Subcutaneous abdominal adipose tissue (tissue), 5 donors: ENCODE measurements around the gene CMIP.

Experiments used
- H3K27ac ChIP-seq: one replicate; pipeline ENCODE4 v1.7.0; 2013; ENCODE audit warnings: low read depth, mild to moderate bottlenecking, inconsistent platforms, low read length, moderate library complexity
- H3K27me3 ChIP-seq, 5 donors: one replicate each; pipeline ENCODE4 v1.7.0; 2013; ENCODE audit warnings: low read length in 5 of 5, inconsistent platforms in 1 of 5; ENCODE audit not compliant: control insufficient read depth in 5 of 5, insufficient read depth in 4 of 5
- H3K36me3 ChIP-seq, 5 donors: one replicate each; pipeline ENCODE4 v1.7.0; 2013; ENCODE audit warnings: low read length in 5 of 5; ENCODE audit not compliant: control insufficient read depth in 5 of 5, insufficient read depth in 5 of 5
- H3K4me1 ChIP-seq, 5 donors: one replicate each; pipeline ENCODE4 v1.7.0; 2013; ENCODE audit warnings: low read length in 5 of 5, mild to moderate bottlenecking in 3 of 5, moderate library complexity in 1 of 5; ENCODE audit not compliant: control insufficient read depth in 5 of 5, insufficient read depth in 5 of 5
- H3K4me3 ChIP-seq, 5 donors: one replicate each; pipeline ENCODE4 v1.7.0; 2013; ENCODE audit warnings: low read length in 5 of 5, low read depth in 1 of 5
- H3K9ac ChIP-seq, 5 donors: one replicate each; pipeline ENCODE4 v1.7.0; 2013; ENCODE audit warnings: low read length in 5 of 5, mild to moderate bottlenecking in 4 of 5, moderate library complexity in 3 of 5
- H3K9me3 ChIP-seq, 5 donors: one replicate each; pipeline ENCODE4 v1.7.0; 2013; ENCODE audit warnings: low read length in 5 of 5; ENCODE audit not compliant: control insufficient read depth in 5 of 5
- donor health status: healthy.
- donor health status: healthy.
- donor health status: healthy.
- donor health status: healthy.
- donor health status: healthy.

CMIP gene

DNA sequence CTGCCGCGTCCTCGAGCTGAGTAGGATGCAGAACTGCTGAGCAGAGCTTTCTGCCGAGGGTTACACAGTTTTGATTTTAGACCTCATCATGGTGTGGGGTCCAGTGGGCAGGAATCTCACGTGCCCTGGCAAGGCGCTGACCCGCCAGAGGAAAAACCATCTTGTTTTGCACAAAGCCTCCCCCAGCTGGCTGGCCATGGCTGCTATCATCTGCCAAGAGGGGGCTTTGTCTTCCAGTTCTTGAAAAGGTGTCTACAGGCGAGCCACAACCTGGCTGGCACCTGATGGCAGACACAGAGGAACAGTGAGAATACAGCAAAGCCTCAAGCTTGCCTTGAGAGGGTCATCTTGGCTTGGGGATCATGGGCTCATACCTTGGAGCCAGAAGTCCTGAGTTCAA, 118.3 kb downstream of the CMIP start:
- Histone ChIP-seq H3K27ac (no peak overlapping the region), H3K9me3 (no peaks in the 10 kb centered on the region), H3K36me3 (no peaks in the 10 kb centered on the region), H3K4me3 (no peak overlapping the region), H3K9ac (peak overlapping the region in 1 of 5 donors; percentile 5), H3K27me3 (no peaks in the 10 kb centered on the region), H3K4me1 (peaks cover 3 to 38% (median 20%) of the 10 kb centered on the region in 5 donors)

- no peaks in the 10 kb centered on the region for H3K27me3 ChIP-seq
- no peaks in the 10 kb centered on the region for H3K9me3 ChIP-seq
- H3K36me3 ChIP-seq, result no peaks in the 10 kb centered on the region
- H3K27ac ChIP-seq, result no peak overlapping the region
- H3K9ac ChIP-seq, result no peak overlapping the region
- no peak overlapping the region for H3K4me3 ChIP-seq
- peaks cover 3 to 38% (median 20%) of the 10 kb centered on the region in 5 donors for H3K4me1 ChIP-seq
These were observed 119.9 kb downstream of the CMIP start for GRCh38 chr16:81564421-81564911.

DNA sequence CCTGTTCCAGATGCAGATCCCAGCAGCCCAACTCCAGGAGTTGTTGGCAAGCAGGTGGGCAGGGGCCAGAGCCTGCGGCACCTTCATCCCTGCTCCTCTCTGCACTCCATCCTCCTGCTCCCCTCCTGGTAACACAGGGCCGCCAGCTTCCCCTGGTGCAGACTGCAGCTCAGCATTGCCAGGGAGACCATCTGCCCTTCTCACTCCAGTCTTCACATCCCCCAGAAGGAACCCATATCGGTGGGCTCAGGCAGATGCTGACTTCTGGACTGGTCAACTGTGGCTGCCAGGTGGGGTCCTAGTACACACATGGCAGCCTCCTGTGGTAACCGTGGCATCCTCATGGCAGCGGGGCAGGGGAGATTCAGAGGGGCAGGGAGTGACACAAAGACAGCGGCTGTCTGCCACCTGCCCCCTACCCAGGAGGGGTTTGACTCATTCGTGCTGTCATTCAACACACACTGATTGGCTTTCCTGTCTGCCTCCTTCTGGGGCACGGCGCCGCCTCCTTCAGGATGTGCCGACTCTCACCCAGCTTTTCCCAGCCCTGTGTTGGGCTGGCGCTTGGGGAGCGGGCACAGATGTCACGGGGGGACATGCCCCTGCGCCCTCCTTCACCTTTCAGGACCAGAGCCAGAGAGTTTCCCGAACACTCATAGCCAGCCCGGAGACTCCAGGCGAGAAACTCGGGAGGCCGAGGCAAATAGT, 120.9 kb downstream of the CMIP start:
- Histone ChIP-seq H3K9ac (no peak overlapping the region), H3K9me3 (no peaks in the 10 kb centered on the region), H3K4me1 (peaks cover 3 to 43% (median 27%) of the 10 kb centered on the region in 5 donors), H3K36me3 (no peaks in the 10 kb centered on the region), H3K4me3 (no peak overlapping the region), H3K27me3 (no peaks in the 10 kb centered on the region), H3K27ac (no peak overlapping the region)

GRCh38 chr16:81566086-81567007, 121.7 kb downstream of the CMIP start:
- H3K27me3 ChIP-seq, result no peaks in the 10 kb centered on the region
- H3K36me3 ChIP-seq, result no peaks in the 10 kb centered on the region
- no peak overlapping the region for H3K4me3 ChIP-seq
- peaks cover 3 to 45% (median 29%) of the 10 kb centered on the region in 5 donors for H3K4me1 ChIP-seq
- H3K9me3 ChIP-seq, result no peaks in the 10 kb centered on the region
- no peak overlapping the region for H3K9ac ChIP-seq
- H3K27ac ChIP-seq, result no peak overlapping the region

DNA sequence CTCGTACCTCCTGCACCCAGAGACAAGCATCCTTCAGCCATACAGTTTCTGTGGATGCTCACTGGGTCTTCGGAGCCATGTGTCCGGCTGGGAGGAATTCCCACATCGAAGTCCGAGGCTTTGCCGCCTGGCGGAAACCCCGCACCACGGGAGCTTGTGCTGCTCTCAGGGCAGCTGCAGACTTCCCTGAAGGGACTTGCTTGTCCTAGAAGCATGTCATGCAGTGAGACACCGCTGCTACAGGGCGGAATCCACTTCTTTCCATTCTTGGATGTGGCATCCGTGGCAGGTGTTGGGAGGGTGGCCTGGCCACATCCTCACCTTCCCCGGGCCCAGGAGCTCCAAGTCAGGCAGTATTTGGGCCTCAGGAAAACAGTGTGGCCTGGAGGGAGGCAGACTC, 122.5 kb downstream of the CMIP start:
- no peak overlapping the region for H3K4me3 ChIP-seq
- H3K27ac ChIP-seq, result no peak overlapping the region
- H3K9ac ChIP-seq, result no peak overlapping the region
- H3K27me3 ChIP-seq, result no peaks in the 10 kb centered on the region
- peaks cover 3 to 48% (median 36%) of the 10 kb centered on the region in 5 donors for H3K4me1 ChIP-seq
- H3K36me3 ChIP-seq, result no peaks in the 10 kb centered on the region
- H3K9me3 ChIP-seq, result no peaks in the 10 kb centered on the region

DNA sequence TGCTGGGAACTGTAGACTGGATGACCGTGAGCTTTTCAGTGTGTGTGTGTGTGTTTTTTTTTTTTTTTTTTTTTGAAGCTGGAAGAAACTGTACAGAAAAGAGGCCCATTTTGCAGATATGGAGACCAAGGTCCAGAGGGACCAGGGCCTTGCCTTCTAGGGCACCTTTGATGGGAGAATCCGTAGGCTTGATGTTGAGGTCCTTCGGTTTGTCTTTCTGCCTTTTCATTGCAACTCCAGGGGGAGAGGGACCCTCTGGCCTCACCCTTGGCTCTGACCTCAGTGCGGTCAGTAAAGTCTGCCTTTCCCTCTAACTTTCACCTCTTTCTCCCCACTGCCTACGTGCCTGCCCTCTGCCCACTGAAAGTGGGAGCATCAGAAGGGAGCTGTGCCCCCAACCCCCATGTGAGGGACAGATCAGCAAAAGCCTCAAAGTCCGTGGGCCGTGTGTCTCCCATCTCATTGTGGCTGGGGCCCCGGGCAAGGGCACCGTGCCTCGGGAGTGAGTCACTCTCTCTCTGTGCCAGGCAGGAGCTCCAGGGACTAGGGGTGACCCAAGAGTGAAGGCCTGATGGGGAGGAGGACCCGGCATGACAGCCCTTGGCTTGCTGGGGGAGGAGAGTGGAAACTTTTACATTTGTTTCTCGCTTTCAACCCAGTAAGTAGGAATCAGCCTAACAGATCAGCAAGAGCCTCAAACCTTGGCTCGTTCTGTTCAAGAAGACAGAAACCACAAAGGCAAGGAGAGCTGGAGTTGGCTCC, 123.6 kb downstream of the CMIP start:
- Histone ChIP-seq H3K27me3 (no peaks in the 10 kb centered on the region), H3K9ac (peak overlapping the region in 1 of 5 donors; percentile 26), H3K4me1 (peaks cover 3 to 45% (median 43%) of the 10 kb centered on the region in 5 donors), H3K9me3 (no peaks in the 10 kb centered on the region), H3K27ac (no peak overlapping the region), H3K36me3 (peaks cover 0 to 3% (median 0%) of the 10 kb centered on the region in 5 donors), H3K4me3 (no peak overlapping the region)

- H3K4me3 ChIP-seq, result no peak overlapping the region
- H3K9me3 ChIP-seq, result no peaks in the 10 kb centered on the region
- H3K27ac ChIP-seq, result no peak overlapping the region
- H3K9ac ChIP-seq, result peak overlapping the region in 1 of 5 donors; percentile 26
- peaks cover 3 to 44% (median 43%) of the 10 kb centered on the region in 5 donors for H3K4me1 ChIP-seq
- no peaks in the 10 kb centered on the region for H3K27me3 ChIP-seq
- peaks cover 0 to 3% (median 0%) of the 10 kb centered on the region in 5 donors for H3K36me3 ChIP-seq
These were observed 124.1 kb downstream of the CMIP start for GRCh38 chr16:81568749-81569087.

DNA sequence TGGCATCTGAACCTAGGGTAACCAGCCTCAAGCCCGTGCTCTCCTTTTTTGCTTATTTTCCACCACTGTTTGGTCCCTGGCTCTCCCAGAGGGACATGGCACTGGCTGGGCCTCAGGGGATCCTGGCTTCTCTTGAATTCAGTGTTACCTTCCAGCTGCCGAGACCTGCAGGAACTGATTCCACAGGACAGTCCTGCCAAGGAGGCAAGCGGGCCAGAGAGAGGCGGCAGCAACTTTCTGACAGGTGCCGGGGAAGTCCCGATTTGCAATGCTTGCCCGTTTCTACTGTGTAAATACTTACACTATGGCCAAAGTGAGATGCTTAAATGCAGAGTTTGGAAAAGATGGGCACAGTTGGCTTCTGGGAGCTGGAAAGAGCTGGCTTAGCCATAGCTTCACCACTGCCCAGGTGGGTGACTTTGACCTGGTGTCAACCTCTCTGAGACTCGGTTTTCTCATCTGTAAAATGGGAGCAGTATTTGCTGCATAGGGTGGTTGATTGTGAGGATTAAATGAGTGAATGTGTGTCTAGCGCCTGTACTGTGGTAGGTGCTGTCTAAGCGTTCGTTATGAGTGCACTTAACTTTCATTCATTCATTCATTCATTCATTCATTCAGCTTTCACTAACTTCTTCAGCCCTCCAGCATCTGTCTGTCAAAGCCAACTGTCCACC, 124.9 kb downstream of the CMIP start:
- Histone ChIP-seq H3K36me3 (peaks cover 0 to 3% (median 0%) of the 10 kb centered on the region in 5 donors), H3K4me1 (peaks cover 0 to 44% (median 36%) of the 10 kb centered on the region in 5 donors), H3K27me3 (no peaks in the 10 kb centered on the region), H3K27ac (no peak overlapping the region), H3K9ac (no peak overlapping the region), H3K9me3 (no peaks in the 10 kb centered on the region), H3K4me3 (no peak overlapping the region)

- Histone ChIP-seq H3K27me3 (no peaks in the 10 kb centered on the region), H3K36me3 (peaks cover 0 to 3% (median 0%) of the 10 kb centered on the region in 5 donors), H3K9ac (no peak overlapping the region), H3K27ac (peak overlapping the region; percentile 31), H3K4me1 (peaks cover 0 to 46% (median 36%) of the 10 kb centered on the region in 5 donors), H3K9me3 (no peaks in the 10 kb centered on the region), H3K4me3 (no peak overlapping the region)
These were observed 125.7 kb downstream of the CMIP start for GRCh38 chr16:81570151-81570846.
